ENCODE data around the gene ZFAND3.
"Not testable (repeated sequence)": the region's sequence is repeated elsewhere in the genome, so short reads cannot be mapped to it uniquely, and the experiment has no call there.

ZFAND3 gene

DNA sequence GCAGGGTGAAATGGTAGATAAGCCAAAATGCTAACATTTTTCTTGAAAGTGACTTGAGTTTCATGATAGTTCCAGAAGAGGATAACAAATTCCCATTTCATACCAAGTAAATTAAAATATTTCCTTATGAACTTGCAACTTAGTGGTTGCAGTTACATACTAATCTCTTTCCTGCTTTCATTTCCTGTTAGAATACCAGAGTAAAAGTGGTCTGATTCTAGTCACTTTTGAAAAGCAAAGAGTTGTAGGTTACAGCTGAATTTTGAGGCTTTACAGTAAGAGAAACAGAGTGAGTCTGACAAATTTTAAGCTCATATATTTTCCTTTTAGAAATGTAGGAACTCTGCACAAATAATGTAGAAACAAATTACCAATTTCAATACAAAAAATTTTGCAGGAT, 117.4 kb downstream of the ZFAND3 start:
- no peak for DNase-seq (ENCODE audit: low spot score)

DNA sequence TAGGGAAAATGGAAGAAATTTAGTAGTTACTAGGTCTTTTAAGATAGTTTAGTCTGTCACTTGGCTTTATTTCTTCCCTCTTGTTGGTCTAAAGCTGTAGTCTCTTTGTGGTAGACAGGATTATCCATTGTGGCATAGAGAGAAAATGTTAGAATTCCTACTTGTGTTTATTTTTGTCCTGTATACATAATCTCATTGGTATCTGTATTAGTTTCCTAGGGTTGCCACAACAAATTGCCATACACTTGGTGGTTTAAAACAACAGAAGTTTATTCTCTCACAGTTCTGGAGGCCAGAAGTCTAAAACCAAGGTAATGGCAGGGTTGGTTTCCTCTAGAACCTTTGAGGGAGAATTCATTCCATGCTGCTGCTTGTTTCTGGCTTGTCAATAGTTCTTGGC, 119.4 kb downstream of the ZFAND3 start:
- peak; percentile 8 for DNase-seq (ENCODE audit: low spot score)

DNA sequence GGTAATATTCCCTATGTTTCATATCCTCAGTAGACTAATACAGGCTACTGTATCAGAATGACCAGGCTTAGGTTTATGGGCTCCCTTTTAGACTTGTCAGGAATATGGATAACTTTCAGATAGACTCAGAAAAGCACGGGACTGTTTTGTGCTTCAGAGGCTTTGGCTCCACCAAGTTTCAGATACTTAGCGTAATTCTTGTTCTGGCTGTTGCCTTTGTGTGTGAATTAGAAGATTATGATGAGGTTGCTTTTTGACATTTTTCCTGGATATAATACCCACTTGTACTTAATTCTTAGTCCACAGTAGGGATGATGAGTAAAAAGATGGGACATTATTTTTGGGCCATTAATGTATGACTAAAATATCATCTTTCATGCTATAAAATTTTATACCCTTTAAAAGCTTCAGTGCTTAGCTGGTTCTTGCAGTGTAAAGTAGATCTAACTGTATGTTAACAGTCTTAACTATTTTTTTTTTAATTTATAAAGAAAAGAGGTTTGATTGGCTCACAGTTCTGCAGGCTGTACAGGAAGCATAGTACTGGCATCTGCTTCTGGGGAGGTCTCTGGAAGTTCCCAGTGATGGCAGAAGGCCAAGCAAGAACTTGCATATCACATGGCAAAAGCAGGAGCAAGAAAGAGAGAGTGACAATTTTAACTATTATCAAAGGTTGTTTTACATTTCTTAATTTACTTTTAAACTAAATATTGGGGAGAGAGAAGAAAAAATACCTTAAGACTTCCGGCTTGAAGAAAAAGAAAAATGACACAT, 120.7 kb downstream of the ZFAND3 start:
- no peak for DNase-seq (ENCODE audit: low spot score)

DNA sequence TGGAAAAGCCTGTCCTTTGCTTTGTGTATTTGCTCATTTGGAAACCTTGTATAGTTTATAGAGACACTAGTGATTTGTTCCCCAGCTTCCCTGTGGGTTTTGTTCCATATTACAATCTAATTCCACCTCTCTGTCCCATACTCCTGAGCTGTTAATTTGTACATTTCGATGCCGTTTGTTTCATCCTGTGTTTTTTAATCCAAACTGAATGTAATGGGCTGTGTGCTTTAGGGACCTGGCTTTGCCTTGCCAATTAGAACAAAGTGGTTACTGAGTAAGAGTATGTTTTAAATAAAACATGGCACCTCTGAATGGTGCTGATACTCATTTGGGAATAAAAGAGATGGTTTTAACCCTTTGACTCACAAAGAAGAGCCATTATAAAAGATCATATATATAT, 122.3 kb downstream of the ZFAND3 start:
- no peak for DNase-seq (ENCODE audit: low spot score)

DNA sequence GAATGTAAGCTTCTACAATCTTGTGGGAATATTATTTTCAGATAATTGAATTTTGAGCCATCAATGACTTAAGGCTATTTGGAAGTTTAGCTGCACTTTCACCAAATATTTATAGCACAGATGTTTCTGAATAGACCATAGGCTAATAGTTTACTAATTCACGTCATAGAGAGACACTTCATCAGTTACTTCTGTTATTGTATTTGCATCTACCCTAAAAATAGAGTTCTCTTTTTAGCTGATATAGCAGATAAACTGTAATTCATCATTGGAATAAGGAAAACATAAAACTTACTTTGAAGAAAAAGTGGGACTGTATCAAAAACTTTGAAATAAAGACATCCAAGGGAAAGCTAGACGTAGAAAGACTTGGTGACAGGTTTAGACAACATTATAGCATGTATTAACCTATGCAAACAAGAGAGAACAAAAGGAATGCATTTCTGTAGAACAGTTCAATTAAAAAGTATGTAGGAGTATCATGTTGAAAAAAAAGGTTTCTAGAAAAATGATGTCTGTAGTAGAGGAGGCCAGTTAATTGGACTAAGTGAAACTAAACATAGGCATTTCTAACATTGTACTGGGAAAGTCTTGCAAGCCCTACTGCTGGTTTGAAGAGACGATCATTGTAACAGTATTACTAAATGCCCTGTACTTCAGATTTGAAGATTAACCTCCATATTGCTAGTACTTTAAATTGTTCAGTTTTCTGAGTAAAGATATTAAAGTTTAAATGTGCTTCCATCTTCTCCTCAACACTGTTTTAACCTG, 123.3 kb downstream of the ZFAND3 start:
- DNase-seq (ENCODE audit: low spot score): no peak

DNA sequence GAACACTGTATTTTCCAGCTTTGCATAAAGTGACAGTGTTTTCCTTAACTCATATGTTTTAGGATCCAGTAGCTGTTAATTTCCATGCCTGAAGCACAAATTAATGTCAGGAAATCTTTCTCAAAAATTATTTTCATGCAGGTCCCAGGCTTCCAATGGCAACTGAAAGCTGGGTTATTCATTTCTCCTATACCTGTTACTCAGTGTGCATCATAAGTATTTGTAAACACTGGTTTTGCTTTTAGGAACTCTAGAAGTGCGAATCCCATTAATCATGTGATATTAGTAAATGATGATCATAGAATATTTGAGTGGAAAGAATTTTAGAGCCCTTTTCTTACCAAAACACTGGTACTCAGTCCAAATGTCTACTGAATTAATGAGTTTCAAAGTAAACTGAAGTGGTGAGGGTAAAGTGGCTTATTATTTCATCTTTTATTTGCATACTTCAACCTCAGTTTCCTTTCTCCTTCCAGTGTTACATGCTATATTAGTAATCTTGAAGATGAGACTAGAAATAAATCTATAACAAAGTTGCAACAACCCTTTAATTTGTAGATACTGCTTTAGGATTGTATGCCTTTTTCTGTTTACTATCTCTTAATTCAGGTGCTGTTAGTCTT, 124.0 kb downstream of the ZFAND3 start:
- no peak for DNase-seq (ENCODE audit: low spot score)

DNA sequence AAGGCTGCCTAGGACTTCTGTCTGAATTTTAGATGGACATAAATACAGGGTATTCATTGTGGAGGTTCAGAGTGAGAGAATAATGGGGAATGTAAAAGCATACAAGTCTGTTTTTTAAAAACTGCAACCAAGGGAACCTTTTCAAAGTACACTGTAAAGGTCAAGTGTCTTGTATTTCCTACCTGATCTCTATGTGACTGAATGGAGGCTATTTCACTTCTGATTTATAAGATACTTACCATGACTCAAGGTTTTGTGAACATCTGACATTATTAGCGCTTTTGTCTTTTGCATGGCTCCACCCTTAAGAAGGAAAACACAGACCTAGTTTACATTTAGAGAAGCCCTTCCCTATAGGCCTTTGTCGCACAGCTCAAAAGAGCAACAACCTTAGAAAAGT, 126.5 kb downstream of the ZFAND3 start:
- DNase-seq (ENCODE audit: low spot score): no peak

DNA sequence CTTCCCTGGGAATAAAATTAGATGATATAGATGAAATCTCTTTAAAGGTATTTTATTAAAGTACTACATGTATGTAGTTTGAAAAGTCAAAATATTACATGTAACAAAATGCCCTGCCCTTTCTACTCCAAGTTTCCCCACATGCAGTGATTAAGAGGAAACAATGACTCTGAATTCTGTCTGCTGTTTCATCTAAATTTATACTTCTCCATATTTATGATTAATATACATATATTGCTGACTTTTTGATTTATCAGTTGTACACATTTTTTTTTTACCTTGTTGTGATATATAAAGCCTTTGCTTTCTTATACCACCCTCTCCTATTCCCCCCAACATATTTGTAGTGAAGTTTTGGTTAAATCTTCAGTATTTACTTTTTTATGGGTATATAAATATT, 127.9 kb downstream of the ZFAND3 start:
- no peak for DNase-seq (ENCODE audit: low spot score)

DNA sequence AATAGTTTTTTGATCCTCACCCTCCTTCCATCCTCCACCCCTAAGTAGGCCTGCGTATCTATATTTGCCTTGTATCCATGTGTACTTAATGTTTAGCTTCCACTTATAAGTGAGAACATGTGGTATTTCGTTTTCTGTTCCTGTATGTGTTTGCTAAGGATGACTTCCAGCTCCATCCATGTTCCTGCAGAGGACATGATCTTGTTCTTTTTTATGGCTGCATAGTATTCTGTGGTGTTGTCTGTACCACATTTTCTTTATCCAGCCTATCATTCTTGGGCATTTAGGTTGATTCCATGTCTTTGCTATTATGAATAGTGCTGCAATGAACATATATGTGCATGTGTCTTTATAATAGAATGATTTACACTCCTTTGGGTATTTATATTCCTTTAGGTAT, 129.1 kb downstream of the ZFAND3 start:
- not testable (repeated sequence) for DNase-seq (ENCODE audit: low spot score)

DNA sequence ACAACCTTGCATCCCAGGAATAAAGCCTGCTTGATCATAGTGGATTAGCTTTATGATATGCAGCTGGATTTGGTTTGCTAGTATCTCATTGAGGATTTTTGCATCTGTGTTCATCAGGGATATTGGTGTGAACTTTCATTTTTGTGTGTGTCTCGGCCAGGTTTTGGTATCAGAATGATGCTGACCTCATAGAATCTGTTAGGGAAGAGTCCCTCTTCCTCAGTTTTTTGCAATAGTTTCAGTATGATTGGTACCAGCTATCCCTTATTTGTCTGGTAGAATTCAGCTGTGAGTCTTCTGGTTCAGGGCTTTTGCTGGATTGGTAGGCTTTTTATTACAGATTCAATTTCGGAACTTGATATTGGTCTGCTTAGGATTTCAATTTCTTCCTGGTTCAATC, 132.5 kb downstream of the ZFAND3 start:
- DNase-seq (ENCODE audit: low spot score): no peak

DNA sequence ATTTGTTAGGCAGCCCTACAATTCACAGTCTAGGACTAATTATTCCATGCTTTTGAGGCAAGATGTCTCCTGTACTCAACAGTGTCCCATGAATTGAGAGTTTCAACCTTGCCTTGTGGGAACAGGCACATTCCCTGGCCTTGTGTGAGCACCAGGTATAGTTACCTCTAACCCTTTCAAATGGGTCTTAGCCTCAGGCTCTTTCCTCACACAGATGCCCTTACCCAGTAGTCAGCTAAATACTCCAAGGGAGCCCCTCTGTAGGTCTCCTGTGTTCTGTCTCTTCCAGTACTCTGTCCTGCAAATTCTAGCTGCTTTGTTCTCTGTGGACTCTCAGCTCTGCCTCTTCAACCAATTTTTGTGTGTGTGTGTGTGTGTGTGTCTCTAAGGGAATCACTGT, 135.3 kb downstream of the ZFAND3 start:
- DNase-seq (ENCODE audit: low spot score): no peak

DNA sequence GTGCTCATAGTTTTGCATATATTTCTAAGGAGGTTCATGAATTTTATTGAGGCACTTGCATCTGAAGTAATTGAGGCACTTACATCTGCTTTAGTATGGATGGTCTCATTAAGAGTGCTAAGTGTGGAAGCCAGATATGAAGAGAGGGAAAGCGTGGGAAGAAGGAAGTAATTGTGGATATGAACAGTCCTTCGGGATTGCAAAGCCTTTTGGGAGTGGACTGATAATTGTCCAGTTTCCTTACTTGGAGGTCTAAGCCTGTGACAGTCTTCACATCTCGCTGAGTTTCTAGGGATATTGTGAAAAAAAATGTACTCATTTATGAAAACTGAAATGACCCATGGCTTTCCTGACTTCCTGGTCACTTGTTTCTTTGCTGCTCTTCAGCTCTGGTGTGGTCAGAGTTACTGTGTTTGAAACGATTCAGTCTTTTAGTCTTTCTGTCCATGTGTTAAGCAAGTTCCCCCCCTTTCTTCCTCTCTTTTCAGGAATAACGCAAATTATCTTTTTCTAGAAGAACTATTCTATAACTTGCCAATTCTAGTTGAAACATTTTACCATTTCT, 137.3 kb downstream of the ZFAND3 start:
- no peak for DNase-seq (ENCODE audit: low spot score)

DNA sequence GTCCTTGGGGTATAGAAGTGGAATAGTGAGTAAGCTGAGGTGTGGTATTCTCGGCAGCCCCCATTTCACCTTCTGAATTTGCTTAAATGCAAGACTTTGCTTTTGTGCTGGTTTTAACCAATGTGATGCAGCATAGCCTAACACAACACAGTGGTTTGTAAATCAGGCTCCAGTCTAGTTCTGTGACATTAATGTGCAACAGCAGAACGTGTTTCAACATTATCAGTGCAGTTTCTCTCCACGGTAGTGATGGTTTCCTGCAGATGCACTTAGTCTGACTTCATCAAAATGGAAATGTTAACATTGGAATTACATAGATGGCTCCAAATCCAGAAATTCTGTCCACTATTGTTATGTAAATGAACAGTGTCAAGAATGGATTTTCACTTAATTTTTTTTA, 139.5 kb downstream of the ZFAND3 start:
- no peak for DNase-seq (ENCODE audit: low spot score)

DNA sequence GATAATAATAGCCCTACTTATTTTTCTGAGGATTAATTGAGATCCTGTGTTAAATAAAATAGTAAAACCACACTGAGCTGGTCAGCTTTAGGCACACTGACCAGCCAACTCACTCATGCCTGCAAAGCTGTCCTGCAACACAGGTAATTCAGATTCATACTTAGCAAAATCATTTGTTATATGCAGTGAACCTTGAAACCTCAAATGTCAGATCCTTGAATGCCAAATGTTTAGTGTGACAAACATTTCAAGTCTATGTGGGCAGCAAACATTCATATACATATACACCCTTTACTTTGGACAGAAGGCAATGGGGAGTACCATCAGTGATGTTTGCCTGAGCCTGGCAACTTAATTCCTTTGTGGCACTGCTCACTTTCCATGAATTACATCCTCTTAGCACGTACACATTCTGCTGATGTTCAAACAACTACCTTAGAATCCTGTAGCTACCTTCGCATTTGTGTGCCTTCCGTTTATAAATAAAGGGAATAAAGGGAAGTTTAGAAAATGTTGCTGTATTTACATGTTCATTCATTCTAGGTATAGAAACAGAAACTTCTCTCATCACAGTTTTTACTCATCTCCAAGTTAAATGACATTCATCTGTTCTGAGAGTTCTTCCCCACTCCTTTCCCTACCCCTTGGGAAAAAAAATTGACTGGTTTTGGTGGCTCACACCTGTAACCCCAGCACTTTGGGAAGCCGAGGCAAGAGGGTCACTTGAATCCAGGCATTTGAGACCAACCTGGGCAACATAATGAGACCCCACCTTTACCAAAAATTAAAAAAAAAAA, 140.8 kb downstream of the ZFAND3 start:
- DNase-seq (ENCODE audit: low spot score): no peak

DNA sequence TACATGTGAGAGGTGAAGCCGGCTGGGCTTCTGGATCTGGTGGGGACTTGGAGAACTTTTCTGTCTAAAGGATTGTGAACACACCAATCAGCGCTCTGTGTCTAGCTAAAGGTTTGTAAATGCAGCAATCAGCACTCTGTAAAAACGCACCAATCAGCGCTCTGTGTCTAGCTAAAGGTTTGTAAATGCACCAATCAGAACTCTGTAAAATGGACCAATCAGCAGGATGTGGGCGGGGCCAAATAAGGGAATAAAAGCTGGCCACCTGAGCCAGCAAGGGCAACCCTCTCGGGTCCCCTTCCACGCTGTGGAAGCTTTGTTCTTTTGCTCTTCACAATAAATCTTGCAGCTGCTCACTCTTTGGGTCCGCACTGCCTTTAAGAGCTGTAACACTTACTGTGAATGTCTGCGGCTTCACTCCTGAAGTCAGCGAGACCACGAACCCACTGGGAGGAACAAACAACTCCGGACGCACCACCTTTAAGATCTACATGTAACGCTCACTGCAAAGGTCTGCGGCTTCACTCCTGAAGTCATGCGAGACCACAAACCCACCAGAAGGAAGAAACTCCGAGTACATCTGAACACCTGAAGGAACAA, 143.1 kb downstream of the ZFAND3 start:
- DNase-seq (ENCODE audit: low spot score): not testable (repeated sequence)

DNA sequence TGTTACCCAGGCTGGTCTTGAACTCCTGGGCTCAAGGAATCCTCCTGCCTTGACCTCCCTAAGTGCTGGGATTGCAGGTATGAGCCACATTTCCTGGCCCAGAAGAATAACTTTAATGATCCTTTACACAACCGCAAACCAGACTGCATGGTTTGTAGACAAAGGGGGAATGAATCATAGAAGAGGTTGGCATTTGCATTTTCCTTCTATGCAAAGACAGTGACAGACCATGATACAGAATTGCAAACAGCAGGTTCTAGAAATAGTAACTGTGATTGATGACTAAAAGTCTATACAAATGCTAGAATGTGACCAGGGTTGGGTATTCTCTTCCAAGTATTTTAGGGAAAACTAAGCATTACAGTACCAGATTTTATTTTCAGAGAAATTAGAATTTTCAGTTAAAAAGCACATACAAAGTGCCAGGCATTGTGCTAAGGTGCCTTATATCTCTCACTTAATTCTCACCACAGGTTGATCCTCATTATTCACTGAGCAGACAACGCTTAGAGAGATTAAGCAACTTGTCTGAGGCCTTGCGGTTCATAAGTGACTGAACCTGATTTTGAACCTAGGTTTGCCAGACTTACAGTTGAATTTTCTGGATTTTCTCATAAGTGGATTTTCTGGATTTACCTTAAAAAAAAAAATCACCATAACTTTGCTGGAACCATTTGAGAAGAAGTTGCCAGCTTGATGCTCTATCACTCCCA, 146.6 kb downstream of the ZFAND3 start:
- no peak for DNase-seq (ENCODE audit: low spot score)

DNA sequence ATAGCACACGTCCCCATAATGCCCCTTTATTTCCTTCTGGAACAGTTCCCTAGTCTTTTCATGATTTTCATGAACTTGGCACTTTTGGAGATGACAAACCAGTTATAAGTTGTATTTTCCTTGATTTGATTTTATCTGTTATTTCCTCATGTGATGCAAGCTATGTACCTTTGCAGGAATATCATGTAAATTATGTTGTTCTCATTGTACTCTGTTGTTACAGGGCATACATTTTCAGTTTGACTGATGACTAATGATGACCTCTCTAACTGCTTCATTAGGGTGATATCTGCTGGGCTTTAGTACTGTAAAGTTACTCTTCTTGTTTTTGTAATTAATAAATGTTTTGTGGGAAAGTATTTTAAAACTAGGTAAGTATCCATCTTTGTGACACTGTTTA, 147.3 kb downstream of the ZFAND3 start:
- no peak for DNase-seq (ENCODE audit: low spot score)

DNA sequence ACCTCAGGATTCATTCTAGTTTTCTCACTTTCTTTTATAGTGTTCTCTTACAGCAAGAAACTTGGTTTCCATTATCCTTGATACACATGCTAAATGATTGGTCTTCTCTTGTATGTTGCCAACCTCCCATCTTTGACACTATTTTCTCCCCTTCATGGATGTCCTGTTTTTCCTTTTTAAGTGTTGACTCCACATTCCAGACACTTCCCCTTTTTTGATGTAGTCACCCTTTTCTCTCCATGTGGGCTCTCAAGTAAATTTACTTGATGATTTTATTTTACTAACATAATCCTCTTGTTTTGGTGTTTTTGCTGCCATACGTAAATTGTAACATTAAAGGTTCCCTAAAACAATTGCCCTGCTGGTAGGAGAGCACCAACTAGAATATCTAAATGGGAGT, 148.1 kb downstream of the ZFAND3 start:
- DNase-seq (ENCODE audit: low spot score): no peak

DNA sequence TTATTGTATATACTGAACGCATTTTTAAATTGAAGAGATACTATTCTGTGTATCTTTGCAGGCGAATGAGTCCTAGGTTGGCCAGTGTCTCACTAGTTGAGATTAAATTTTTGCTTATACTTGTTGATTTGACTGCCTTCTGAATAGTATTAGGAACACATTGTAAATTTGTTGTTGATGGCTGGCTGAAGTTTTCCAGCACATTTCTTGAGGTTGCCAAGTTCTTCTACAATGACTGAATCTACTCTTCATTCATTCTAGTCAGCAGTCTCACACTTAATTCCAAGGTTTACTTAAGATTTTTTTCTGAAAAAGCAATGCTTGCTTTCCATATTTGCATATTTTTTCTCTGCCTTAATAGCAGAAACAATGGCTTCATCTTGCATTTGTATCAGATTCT, 151.7 kb downstream of the ZFAND3 start:
- no peak for DNase-seq (ENCODE audit: low spot score)

DNA sequence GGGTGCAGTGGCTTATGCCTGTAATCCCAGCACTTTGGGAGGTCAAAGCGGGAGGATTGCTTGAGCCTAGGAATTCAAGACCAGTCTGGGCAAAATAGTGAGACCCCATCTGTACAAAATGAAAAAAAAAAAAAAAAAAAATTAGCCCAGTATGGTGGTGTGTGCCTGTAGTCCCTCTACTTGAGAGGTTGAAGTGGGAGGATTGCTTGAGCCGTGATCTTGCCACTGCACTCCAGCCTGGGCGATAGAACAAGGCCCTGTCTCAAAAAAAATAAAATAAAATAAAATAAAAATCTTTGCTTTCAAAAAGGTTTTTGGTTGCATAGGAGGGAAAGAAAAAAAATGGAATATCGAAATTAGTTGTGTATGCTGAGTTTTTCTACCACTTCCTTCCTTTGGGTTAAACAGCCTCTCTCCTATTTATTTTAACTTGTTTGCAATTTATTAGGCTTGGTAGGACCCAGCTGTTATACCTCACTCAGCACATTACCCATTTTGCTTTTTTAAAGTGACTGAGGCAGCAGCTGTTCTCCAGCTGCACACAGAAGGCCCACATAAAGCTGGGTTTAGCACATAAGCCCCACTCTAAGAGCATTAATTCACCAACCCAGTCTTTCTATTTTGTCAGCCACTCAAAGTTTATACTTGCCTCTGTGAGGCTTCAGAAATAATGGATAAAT, 152.3 kb downstream of the ZFAND3 start:
- DNase-seq (ENCODE audit: low spot score): no peak
